ENCODE data around the gene CCDC106.

Gene CCDC106

DNA sequence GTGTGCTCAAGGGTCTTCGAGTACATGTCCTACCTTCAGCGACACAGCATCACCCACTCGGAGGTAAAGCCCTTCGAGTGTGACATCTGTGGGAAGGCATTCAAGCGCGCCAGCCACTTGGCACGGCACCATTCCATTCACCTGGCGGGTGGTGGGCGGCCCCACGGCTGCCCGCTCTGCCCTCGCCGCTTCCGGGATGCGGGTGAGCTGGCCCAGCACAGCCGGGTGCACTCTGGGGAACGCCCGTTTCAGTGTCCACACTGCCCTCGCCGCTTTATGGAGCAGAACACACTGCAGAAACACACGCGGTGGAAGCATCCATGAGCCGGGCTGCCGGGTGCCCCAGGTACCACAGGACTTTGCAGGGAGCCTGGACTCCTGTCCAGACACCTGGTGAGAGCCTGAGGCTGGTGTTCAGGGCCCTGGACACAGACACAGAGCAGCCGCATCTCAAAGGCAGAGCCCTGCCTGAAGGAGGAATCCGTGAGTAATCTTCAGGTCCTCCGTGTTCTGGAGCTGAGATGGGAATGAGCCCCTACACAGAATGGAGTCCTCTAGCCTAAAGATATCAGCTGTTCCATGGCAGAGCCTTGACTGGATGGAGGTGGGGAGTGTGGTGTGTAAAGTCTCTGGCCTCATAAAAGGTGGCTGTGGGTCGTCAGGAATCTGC, 3.0 kb upstream of the CCDC106 start:
- TF ChIP-seq, protein P1, sequence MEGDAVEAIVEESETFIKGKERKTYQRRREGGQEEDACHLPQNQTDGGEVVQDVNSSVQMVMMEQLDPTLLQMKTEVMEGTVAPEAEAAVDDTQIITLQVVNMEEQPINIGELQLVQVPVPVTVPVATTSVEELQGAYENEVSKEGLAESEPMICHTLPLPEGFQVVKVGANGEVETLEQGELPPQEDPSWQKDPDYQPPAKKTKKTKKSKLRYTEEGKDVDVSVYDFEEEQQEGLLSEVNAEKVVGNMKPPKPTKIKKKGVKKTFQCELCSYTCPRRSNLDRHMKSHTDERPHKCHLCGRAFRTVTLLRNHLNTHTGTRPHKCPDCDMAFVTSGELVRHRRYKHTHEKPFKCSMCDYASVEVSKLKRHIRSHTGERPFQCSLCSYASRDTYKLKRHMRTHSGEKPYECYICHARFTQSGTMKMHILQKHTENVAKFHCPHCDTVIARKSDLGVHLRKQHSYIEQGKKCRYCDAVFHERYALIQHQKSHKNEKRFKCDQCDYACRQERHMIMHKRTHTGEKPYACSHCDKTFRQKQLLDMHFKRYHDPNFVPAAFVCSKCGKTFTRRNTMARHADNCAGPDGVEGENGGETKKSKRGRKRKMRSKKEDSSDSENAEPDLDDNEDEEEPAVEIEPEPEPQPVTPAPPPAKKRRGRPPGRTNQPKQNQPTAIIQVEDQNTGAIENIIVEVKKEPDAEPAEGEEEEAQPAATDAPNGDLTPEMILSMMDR (conservative IDR thresholded peaks at IDR 0.05; ENCODE audit: control insufficient read depth, insufficient read depth, low read depth, low read length), result no peak
- H3K4me3 ChIP-seq (ENCODE audit: control insufficient read depth, low read depth, low read length), result peak overlapping the region; percentile 77
- no peak for DNase-seq (ENCODE audit: low read depth)

DNA sequence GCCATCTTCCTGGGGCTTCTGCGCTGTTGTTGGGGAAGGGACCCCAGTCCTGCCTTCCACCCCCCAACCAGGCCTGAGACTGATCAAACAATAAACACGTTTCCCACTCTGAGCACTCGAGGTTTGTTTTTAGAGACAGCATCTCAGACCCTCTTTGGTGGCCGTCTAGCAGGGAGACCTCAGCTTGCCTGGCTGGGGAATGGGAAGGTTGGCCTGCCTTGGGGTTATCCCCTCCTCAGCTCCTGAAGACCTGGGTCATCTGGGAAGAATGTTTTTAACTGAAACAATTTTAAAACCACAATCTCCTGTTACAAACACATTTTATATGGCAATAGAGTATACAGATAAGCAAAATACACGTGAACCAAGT, 2.5 kb upstream of the CCDC106 start:
- TF ChIP-seq, protein P1 (conservative IDR thresholded peaks at IDR 0.05; ENCODE audit: control insufficient read depth, insufficient read depth, low read depth, low read length), result no peak

GRCh38 chr19:55646889-55647731, 902 bp upstream of the CCDC106 start:
- DNase-seq (ENCODE audit: low read depth), result no peak
- TF ChIP-seq, protein P1 (conservative IDR thresholded peaks at IDR 0.05; ENCODE audit: control insufficient read depth, insufficient read depth, low read depth, low read length), result no peak
- H3K4me3 ChIP-seq (ENCODE audit: control insufficient read depth, low read depth, low read length), result peak overlapping the region; percentile 59

More for the DNA sequence above, 2.5 kb upstream of the CCDC106 start:
- no peak overlapping the region for H3K4me3 ChIP-seq (ENCODE audit: control insufficient read depth, low read depth, low read length)
- DNase-seq (ENCODE audit: low read depth), result no peak

DNA sequence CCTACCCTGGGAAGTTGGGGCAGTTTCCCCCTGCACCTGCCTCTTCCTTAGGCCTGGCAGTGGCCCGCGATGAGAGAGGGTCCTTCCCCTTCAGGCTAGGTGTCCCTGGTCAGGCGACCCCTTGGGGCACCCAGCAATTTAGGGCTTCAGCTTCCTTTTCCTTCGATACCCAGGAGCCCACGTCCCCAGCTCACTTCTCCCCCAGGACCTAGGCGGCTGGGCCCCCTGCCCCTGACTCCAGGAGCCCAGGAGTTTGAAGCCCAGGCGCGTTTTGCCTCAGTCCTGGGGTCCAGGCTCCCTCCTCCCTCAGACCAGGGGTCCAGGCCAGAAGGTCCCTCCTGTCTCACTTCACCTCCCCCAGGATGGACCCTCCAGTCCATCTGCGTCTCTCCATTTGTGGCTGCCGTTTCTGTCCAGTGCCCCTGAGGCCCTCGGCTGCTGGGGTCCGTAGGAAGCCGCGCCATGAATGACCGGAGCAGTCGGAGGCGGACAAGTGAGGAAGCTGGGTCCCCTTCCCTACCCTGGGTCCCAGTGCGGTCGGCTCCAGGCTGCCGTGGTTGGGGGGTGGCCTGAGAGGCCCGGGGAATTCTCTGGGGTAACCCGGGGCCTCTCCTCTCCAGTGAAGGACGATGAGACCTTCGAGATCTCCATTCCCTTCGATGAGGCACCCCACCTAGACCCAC, 714 bp downstream of the CCDC106 start:
- no peak for DNase-seq (ENCODE audit: low read depth)
- H3K4me3 ChIP-seq (ENCODE audit: control insufficient read depth, low read depth, low read length), result peak overlapping the region; percentile 59
- TF ChIP-seq, protein P1 (conservative IDR thresholded peaks at IDR 0.05; ENCODE audit: control insufficient read depth, insufficient read depth, low read depth, low read length), result no peak

- H3K4me3 ChIP-seq (ENCODE audit: control insufficient read depth, low read depth, low read length), result no peak overlapping the region
- TF ChIP-seq, protein P1 (conservative IDR thresholded peaks at IDR 0.05; ENCODE audit: control insufficient read depth, insufficient read depth, low read depth, low read length), result no peak
These were observed 1.5 kb downstream of the CCDC106 start for GRCh38 chr19:55649268-55650125.

DNA sequence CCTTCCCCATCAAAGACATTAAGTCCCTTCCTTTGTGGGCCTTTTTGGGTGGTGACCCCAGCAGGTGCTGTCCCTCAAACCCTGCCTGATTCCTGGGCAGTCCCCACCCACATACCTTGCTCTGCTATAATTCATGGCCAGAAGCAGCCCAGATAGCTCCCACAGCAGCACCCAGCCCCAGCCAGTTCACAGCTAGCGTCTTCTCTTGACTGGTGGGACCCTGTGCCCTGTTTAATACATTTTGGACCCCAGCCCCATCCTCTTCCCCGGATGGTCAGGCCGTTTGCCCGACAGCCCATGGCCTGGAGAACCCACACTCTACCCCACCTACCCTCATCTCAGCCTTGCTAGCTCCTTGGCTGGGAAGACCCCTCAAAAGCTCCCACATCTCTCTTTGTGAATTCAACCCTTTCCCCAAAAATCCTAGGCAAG, 2.1 kb downstream of the CCDC106 start:
- no peak for DNase-seq (ENCODE audit: low read depth)
- no peak overlapping the region for H3K4me3 ChIP-seq (ENCODE audit: control insufficient read depth, low read depth, low read length)
- TF ChIP-seq, protein P1 (conservative IDR thresholded peaks at IDR 0.05; ENCODE audit: control insufficient read depth, insufficient read depth, low read depth, low read length), result no peak

More at GRCh38 chr19:55649268-55650125, 1.5 kb downstream of the CCDC106 start:
- DNase-seq (ENCODE audit: low read depth), result no peak
